Measurements from ENCODE around the gene CEBPG.

The CEBPG gene

GRCh38 chr19:33350538-33351309 is 22.8 kb upstream of the CEBPG start:
- DNase-seq: no peak

DNA sequence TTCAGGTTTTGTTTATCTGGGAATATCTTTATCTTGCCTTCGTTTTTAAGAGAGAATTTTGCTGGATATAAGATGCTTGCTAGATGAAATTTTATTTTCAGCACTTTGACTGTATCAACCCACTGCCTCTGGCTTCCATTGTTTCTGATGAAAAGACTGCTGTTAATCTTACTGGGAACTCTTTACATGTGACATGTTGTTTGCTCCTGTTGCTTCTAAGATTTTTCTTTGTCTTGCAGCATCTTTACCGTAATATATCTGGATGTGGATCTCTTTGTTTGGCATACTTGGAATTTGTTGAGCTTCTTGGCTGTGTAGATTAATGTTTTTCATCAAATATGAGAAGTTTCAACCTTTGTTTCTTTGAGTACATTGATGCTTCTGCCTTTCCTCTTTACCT is 18.0 kb upstream of the CEBPG start:
- no peak for DNase-seq

- no peak for DNase-seq
These were observed 16.0 kb upstream of the CEBPG start for GRCh38 chr19:33357556-33357955.

- no peak for DNase-seq
These were observed 15.1 kb upstream of the CEBPG start for GRCh38 chr19:33358408-33358807.

- DNase-seq: no peak
These were observed 13.9 kb upstream of the CEBPG start for GRCh38 chr19:33359581-33359980.

GRCh38 chr19:33362508-33363228 is 10.8 kb upstream of the CEBPG start:
- no peak for DNase-seq

- DNase-seq: no peak
These were observed 10.0 kb upstream of the CEBPG start for GRCh38 chr19:33363476-33363875.

DNA sequence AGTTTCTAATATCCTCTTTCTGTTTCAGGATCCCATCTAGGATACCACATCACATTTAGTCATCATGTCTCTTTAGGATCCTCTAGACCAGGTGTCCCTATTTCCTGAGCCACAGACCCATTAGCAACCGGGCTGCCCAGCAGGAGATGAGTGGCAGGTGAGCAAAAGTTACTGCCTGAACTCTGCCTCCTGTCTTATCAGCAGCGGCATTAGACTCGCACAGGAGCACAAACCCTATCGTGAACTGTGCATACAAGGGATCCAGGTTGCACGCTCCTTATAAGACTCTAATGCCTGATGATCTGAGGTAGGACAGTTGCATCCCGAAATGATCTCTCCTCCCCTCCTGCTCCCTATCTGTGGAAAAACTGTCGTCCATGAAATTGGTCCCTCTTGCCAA is 7.8 kb upstream of the CEBPG start:
- DNase-seq: no peak

DNA sequence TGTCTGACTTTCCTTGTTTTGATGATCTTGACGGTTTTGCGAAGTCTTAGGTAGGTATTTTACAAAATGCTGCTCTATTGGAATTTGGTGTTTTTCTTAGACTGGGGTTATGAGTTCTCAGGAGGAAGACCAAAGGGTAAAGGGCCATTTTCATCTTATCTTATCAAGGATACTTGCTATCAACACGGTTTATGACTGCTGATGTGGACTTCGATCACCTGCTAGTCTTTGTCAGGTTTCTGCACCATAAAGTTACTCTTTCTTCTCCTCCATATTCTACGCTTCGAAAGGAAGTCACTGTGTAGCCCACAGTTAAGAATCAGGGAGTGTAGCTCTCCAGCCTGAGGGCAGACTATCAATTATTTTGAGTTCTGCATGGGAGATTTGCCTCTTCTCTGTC is 7.4 kb upstream of the CEBPG start:
- DNase-seq: no peak

DNA sequence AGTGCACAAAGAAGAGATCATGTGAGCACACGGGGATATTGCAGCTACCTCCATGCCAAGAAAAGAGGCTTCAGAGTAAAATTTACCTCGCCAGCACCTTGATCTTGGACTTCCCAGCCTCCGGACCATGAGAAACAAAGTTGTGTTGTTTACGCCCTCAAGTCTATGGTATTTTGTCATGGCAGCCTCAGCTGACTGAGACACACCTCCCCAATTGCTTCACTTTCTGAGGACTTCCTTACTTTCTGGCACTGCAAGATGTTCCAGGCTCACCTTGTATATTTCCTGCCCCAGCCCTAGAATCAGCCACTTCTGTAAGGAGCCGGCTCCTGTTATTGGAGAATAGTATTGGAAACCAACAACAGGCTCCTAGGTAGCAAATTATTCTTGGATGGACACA is 6.6 kb upstream of the CEBPG start:
- DNase-seq: no peak

DNA sequence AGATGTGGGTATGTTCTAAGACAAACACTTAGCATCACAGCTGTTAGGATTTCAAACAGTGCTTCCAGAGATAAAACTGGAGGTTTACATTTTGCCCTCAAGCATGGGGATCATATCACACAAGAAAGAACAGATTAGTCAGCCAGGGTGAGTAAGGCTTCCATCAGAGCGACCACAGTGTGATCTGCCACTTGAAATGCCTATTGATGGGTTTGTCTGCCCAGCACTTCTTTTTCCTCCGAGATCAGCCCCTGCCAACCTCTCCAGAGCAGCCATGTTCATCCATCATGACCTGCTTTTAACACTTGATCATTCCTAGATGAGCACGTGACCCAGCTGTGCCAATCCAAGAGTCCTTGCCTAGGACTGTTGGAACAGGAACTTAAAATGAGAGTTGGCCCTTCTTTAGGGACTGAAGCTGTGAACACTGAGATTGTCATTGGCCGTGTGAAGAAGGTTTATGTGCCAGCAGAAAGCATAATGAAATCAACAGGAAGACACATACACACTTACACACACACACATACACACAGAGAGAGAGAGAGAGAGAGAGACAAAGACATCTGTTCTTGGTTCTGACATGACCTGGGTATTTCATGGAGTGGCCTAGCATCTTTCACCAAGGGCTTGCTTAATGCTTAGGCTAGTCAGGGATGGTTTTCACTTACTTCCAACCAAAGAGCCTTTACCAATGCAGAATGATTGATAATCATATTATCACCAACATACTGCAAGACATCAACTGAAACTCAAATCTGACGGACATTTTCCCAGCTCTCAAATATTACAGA is 5.2 kb upstream of the CEBPG start:
- DNase-seq: no peak

GRCh38 chr19:33370783-33371182 is 2.7 kb upstream of the CEBPG start:
- DNase-seq: no peak

DNA sequence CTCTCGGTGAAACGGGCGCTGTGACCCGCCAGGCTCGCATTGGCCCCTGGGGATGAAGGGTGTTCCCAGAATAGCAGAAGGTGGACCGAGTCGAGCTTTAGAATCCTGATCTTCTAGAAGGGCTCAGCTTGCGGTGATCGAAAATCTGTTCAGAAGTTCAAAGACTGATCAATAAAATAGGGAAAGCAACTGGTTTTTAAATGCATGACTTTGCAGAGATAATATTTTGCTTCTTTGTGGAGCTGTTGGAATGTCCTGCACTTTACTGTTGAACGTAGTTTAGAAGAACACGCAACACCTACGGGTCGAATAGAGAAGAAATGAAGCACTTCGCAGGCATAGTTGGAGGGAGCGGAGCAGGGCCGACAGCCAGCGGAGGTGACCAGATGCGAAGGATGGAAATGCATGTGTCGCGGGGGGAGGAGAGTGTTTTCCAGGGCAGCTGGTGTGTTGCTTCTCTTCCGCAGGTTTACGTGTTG is 766 bp downstream of the CEBPG start:
- peak; percentile 7 to 61 for DNase-seq

DNA sequence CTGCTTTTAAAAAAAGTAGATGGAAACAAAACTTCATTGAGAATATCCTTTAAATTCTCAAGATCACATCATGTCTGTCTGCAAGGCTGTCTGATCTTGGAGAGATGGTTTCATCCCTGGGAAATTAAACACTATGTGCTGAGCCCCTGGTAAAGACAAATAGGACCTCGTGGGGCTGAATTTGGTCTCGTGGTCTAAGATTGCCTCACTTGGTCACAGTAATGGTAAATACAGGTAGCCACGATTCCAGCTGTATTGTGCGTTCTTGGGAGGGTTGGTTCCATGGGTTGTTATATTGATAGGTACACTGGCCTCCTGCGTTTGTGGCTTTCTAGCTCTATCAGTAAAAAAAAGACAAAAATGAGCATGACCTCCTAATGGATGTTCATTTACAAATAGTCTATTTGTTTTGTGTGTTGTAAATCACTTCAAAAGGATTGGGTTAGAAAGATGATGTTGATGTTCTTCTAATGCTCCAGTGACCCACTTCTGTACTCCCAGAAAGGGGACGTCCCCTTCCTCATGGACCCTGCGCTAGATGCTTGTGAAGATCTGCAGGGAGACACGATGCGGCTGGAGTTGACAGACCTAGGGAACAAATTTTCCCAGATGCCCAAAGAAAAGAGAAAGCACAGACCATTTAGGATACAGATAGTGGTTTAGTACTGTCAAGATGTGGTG is 1.8 kb downstream of the CEBPG start:
- DNase-seq: no peak

- DNase-seq: no peak
These were observed 2.3 kb downstream of the CEBPG start for GRCh38 chr19:33375837-33376159.

DNA sequence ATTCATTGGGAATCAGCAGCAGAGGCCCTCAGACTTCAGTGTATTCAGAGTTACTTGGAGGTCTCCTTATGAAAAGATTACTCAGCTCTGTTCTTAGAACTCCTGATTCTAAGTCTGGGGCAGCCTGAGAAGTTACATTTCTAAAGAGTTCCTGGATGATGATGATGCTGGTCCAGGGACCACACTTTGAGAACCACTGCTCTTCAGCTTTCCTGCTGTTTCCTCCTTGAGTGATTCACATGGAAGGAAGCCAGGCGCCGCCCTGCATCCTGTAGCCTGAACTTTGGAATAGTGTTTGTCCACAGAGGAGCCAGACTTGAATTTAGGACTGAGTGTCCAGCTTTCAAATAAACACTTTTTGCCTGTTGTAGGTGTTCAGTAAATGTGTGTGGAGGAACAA is 2.9 kb downstream of the CEBPG start:
- DNase-seq: no peak

DNA sequence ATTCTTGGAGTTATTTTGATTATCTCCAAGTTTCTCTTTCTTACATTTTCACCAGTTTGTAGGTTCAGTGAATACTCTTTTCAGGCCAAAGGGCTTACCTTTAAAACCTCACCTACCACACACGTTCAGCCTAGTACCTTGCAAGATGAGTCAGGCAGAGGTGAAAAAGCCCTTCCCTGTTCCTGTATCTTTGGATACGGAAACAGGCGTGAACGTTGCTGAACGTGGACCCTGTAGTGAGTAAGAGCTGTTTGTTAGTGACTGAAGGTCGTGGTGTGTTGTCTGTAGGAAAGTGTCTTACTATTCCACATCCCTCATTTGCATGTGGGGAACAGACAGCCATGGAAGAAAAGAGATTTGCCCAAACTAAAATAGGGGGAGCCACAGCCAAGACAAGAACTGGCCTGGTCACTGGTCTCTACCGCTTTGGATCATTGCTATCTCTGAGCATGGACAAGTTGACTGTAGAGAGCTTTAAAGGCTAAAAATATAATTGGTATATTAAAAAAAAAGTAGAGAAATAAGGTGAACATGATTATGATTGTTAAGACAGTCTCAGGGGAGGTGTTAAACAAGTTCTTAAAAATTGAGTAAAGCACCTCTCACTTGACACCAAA is 3.5 kb downstream of the CEBPG start:
- DNase-seq: no peak

DNA sequence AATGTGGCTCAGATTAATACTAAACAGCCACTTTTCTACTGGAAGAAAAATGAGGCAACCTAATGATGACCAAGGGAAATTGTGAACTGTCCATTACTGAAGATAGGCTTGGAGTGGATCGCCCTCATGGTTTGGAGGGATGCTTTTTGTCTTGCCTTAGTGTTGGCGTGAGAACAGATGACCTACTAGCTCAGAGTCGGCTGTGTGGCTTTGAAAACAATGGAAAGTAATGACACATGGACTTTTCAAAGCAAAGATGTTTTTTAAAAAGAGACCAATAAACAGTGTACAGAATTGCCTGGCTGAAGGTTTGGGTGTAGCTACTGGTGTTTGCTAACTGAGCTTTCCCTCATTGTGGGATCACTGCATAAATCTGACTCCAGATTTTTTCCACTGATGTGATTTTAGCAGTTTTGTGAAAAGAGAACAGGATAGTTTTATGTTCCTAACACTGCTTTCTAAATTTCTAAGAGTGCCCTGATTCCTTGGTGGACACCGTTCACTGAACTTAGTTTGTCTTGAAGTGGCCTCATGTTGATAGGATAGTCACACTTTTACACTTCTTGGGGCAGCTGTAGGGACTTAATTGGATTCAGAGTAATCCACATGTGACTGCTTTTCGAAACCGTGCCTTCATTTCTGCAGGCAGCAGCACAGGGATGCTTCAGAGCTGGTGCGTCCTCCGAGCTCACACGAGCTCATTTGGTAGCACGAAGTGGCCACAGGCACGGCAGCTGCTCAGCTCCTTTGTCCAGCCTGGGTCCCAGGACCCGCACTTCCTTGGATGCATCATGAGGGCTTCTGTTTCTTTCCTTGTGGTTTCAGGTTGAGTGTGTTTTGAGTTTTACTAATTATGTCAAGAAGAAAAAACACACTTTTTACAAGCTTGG is 4.3 kb downstream of the CEBPG start:
- DNase-seq: no peak

DNA sequence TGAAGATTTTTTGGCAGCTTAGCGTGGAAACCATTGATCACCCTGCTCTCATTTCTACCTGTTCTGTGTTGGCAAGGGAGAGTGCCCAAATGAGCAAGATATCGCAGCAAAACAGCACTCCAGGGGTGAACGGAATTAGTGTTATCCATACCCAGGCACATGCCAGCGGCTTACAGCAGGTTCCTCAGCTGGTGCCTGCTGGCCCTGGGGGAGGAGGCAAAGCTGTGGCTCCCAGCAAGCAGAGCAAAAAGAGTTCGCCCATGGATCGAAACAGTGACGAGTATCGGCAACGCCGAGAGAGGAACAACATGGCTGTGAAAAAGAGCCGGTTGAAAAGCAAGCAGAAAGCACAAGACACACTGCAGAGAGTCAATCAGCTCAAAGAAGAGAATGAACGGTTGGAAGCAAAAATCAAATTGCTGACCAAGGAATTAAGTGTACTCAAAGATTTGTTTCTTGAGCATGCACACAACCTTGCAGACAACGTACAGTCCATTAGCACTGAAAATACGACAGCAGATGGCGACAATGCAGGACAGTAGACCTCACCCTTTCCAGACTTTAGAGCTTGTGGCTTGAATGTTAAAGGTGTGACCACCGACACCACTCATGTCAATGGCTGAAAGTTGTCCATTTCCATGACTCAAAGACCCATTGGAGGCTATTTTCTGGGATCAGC is 5.8 kb downstream of the CEBPG start:
- no peak for DNase-seq

GRCh38 chr19:33381101-33381500 is 7.6 kb downstream of the CEBPG start:
- DNase-seq: no peak

GRCh38 chr19:33382006-33382405 is 8.5 kb downstream of the CEBPG start:
- no peak for DNase-seq
